GM18511 (cell line): Measurements from ENCODE around the gene PDLIM1.

ENCODE experiments used
- ATAC-seq: cut with Tn5 transposase; IDR thresholded peaks from one replicate; pipeline ENCODE4 v1.9.1; 2021; ENCODE audit warnings: mild to moderate bottlenecking, moderate library complexity; ENCODE audit not compliant: unreplicated experiment

Gene PDLIM1

GRCh38 chr10:95290461-95291364 lies at the start of gene PDLIM1:
PDLIM1 (minus strand) TSS chr10:95291003; CDS start chr10:95290915, 88 bp downstream.
- ATAC-seq: peak; percentile 48

- ATAC-seq: no peak
These were observed 49.1 kb upstream of the PDLIM1 start for GRCh38 chr10:95339863-95340262.

- no peak for ATAC-seq
These were observed 46.8 kb upstream of the PDLIM1 start for GRCh38 chr10:95337423-95338160.

- ATAC-seq: no peak
These were observed 45.9 kb upstream of the PDLIM1 start for GRCh38 chr10:95336702-95337101.

- no peak for ATAC-seq
These were observed 45.3 kb upstream of the PDLIM1 start for GRCh38 chr10:95335933-95336699.

GRCh38 chr10:95334805-95335144 lies 44.0 kb upstream of the PDLIM1 start:
- no peak for ATAC-seq

GRCh38 chr10:95333997-95334804 lies 43.4 kb upstream of the PDLIM1 start:
- ATAC-seq: no peak

- ATAC-seq: no peak
These were observed 42.0 kb upstream of the PDLIM1 start for GRCh38 chr10:95332666-95333249.

- ATAC-seq: no peak
These were observed 40.9 kb upstream of the PDLIM1 start for GRCh38 chr10:95331596-95332130.

- ATAC-seq: no peak
These were observed 40.2 kb upstream of the PDLIM1 start for GRCh38 chr10:95330966-95331453.

- no peak for ATAC-seq
These were observed 38.5 kb upstream of the PDLIM1 start for GRCh38 chr10:95329296-95329695.

- no peak for ATAC-seq
These were observed 37.2 kb upstream of the PDLIM1 start for GRCh38 chr10:95328013-95328412.

GRCh38 chr10:95327367-95327766 lies 36.6 kb upstream of the PDLIM1 start:
- no peak for ATAC-seq

- ATAC-seq: no peak
These were observed 35.6 kb upstream of the PDLIM1 start for GRCh38 chr10:95326396-95326795.

- ATAC-seq: no peak
These were observed 35.1 kb upstream of the PDLIM1 start for GRCh38 chr10:95325863-95326262.

GRCh38 chr10:95324436-95325268 lies 33.8 kb upstream of the PDLIM1 start:
- ATAC-seq: no peak

- no peak for ATAC-seq
These were observed 30.9 kb upstream of the PDLIM1 start for GRCh38 chr10:95321554-95322301.

GRCh38 chr10:95319239-95319638 lies 28.4 kb upstream of the PDLIM1 start:
- ATAC-seq: no peak
